Stimulated activated CD4-positive, alpha-beta T cell treated with anti-CD3 and anti-CD28 coated beads, TNF-alpha, amount 100 ng/mL, for 1 hour (primary cell): ENCODE measurements around the gene NABP1.

Experiments used
- DNase-seq, 3 donors: peaks; one replicate each; pipeline ENCODE4 v3.0.0-alpha.2; 2020; ENCODE audit warnings: low read depth in 3 of 3, low spot score in 1 of 3

Gene NABP1

GRCh38 chr2:191703079-191703725 lies 25.3 kb downstream of the NABP1 start:
- no peak for DNase-seq

DNA sequence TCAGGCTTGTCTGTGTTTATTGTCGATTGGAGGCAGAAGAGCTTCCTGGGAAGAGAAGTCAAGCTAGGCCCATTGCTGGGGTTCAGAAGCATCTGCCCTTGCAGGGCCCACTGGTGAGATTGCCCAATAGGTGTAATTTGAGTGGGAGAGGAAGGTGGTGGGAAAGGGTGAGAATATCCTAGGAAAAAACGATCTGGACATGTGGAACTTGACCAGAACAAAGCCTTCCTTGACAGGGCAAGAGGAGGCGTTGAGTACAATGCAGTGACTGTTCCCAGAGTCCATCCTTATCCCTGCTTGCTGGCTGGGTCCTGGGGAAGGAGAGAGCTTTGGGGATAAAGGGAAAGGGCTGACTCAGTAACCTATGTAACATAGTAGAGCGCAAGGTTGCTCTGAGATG lies 27.1 kb downstream of the NABP1 start:
- DNase-seq = no peak

DNA sequence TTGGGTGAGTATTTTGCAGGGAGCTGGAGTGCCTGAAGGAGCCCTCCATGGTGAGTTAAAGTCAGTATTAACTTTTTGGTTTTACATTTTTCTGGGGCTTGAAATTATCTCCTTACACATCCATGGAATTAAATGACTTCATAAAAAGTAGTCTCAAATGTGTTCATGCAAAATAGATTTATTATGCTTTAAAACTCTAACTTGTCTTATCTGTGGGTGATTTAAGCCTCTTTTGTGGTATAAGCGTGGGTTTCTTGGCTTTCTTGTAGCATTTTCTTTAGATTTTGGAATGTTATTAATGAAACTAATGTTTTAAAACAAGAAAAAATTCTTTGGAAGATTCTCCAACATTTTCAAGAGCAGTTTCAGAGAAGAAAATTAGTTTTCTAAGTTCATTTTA lies 27.8 kb downstream of the NABP1 start:
- no peak for DNase-seq

DNA sequence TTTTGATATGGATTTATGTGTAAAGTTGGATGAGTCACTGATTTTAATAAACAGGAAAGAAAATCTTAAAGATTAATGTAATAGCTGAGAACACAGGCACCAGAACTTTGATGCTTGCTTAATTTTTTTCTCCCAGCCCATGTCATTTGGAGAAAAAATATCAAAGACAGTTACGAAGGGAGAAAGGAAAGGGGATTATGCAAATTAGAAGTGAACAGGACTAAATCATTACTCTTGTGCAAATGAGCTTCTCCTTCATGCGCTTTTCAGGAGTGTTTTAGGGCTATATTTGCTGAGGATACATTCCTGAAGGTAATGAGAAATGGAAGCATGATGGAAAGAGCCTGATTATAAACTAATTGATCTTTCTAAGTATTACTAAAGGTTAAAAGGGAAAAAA lies 28.9 kb downstream of the NABP1 start:
- no peak for DNase-seq

DNA sequence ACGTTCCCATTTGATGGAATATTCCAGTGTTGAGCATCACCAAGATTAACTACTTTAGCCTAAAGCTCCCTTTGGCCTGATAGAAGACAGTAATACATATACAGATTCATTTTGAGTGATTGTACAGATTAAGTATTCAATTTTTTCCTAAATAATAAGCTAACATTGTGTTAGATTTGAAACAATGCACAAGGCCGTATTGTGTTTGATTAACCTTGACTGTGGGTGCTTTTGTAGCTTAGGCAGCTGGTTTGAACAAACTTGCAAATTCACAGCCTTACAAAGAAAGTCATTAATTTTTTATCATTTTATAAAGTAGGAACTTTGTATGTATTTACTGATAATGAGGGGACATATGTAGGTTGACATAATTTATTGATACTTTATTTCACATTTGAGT lies 29.6 kb downstream of the NABP1 start:
- DNase-seq = no peak

- DNase-seq = no peak
Measured at GRCh38 chr2:191710411-191710900, 32.5 kb downstream of the NABP1 start.

DNA sequence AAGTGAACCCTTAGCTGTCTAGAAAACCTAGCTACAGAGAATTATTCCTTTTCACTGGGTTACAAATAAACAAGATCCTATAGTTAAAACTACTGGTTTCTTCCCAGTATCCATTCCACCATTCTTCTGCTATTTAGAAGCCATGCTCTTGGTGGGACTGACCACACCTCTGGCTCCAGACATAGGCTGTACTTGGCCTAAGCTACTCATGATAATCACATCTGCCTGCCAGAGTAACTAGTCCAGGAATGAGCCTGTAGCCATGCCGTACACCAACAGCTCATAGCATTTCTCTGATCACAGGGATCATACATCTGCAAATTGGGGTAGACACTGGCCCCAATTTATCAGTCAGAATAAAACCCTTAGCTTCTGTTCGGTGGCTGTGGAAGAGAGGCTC lies 33.7 kb downstream of the NABP1 start:
- DNase-seq = no peak

GRCh38 chr2:191713837-191714236 lies 35.9 kb downstream of the NABP1 start:
- no peak for DNase-seq

GRCh38 chr2:191714925-191715324 lies 37.0 kb downstream of the NABP1 start:
- DNase-seq = no peak

DNA sequence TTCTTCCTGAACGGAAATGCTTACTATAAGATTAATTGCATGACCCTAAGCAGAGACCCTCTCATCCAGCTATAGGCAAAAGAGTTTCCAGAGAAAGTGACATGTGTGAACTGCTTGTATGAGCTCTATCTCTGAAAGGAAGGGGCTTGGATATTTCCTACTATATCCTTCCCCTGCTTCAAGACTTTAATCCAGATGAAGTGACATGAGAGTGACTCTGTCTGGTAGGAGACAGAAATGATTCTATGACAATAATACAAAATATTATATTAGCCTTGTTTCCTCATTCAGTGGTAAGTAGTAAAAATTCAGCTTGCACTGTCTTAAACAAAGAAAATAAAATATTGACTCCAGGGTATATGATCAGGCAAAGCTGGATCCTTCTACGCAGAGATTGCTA lies 37.5 kb downstream of the NABP1 start:
- DNase-seq = no peak

- DNase-seq = no peak
Measured at GRCh38 chr2:191719261-191719660, 41.3 kb downstream of the NABP1 start.

DNA sequence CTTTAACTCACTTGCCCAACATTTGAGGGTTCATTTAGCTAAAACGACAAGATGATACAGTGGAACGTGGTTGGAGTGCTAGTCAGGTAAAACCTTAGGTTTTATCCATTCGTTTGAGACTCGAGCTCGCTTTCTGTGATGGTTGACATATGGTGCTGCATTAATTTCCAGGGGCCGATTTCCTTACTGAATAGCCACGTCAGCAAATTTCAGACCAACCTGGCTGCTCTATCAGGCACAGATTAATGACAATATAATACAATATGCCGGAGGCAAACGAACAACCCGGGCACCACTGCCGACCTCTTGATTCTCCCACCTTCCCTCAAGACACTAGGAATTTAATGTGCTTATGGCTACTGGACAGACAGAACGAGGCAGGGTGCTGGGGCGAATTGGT lies 42.0 kb downstream of the NABP1 start:
- no peak for DNase-seq

- DNase-seq = no peak
Measured at GRCh38 chr2:191721331-191721730, 43.4 kb downstream of the NABP1 start.

DNA sequence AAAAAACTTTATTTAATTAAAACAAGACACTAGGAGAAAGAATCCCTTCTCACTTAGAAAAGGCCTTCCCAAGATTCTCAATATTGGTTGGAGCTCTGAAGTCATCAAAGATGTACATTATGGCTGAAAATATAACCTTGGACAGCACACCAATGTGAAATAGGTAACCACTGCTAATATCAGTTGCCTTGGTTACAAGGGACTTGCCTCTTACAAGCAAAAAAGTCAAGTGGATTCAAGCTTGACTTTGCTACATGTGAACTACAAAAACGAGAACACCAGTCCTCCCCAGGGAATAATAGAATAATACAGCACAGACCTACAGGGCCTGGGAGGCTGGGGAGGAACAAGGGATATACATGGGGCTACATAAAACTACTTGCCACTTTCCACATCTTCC lies 46.1 kb downstream of the NABP1 start:
- DNase-seq = no peak

GRCh38 chr2:191728750-191729624 lies 51.1 kb downstream of the NABP1 start:
- no peak for DNase-seq

DNA sequence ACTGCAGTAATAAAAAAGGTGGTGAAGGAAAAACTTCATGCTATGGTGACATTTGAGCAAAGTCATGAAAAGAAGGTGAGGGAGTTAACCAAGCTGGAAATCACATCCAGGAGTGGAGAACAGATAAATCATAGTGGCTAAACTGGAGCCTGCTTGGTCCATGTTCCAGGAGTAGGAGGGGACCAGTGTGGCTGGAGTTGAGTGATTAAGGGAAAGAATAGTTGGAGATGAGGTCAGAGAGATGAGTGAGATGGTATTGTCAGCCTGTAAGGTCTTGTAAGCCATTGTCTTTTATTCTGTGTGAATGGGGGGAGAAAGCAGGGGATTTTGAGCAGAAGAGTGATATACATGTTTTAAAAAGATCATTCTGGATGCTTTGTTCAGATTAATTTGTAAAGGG lies 52.3 kb downstream of the NABP1 start:
- DNase-seq = no peak
